Jurkat, Clone E6-1 (cell line): ENCODE data around the gene HNF1B. TPM values are rescaled to one million over a fixed set of nuclear protein-coding genes. Genes with fewer than 3 reads are reported as not detected.
"Not testable (repeated sequence)": the region's sequence is repeated elsewhere in the genome, so short reads cannot be mapped to it uniquely, and the experiment has no call there.

Experiments
- DNase-seq: peaks from one replicate; pipeline ENCODE4 v3.0.0-alpha.2; 2011; ENCODE audit warnings: low read depth, low spot score
- H3K4me3 ChIP-seq: 2 replicates; pipeline ENCODE4 v1.5.1; 2011; ENCODE audit warnings: mild to moderate bottlenecking, low read length, control low read depth, moderate library complexity
- polyA plus RNA-seq: library from polyadenylated mRNA; unstranded; fragments of >200 nt; gene quantifications from one replicate; pipeline ENCODE4 v1.2.1, GENCODE V29; 2012; ENCODE audit warnings: missing spikeins; ENCODE audit not compliant: insufficient read length, insufficient read depth

HNF1B gene
- not detected for polyA plus RNA-seq

- no peak within 1 kb of the TSS for H3K4me3 ChIP-seq
- no peak for DNase-seq
Measured at GRCh38 chr17:37744961-37745800, at the start of gene HNF1B. TSS of gene HNF1B (minus strand) at chr17:37745059. CDS start at chr17:37744884, 175 bp downstream.

- H3K4me3 ChIP-seq = no peak overlapping the region
- DNase-seq = no peak
Measured at GRCh38 chr17:37792787-37793186, 47.9 kb upstream of the HNF1B start.

DNA sequence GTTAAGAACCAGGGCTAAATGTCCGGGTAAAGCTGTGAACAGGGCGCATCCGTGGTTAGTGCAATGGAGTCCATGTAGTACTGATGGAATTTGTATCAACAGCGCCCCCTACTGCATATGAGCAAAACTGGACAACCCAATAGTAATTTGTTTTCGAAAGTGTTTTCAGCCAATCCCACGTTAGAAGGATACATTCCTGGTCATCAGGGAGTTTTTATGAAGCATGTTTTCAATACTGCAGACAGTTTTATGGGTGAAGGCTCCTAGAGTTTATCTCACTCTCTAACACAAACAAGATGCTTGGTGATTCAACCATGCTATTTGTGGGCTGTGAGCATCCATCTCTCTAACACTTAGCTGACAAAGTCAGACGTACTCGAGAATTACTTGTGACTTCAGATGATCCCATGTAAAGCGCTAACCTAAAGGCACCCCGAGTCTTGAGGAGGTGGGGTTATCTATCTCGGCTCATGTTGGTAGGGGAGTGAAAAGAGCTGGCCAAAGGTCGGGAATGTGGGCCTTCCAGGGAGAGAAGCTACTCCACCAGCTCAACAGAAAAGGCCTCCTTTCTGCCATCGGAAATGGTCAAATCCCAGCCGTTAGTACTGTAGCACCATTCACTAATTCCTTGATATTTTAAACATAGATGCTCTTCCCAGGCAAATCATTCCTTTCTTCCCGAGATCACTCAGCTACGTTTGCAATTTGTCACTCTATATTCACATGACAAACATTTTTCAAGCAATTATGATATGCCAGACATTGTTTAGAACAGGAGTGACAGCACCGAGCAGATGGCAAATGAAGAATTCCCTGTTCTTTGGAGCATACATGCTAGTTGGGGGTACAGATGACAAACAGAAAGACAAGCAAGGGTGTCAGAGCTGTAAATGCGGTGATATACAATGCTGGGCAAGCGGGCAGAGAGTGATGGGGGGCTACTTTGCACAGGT lies 46.9 kb upstream of the HNF1B start:
- DNase-seq = peak; percentile 70
- H3K4me3 ChIP-seq = no peak overlapping the region

DNA sequence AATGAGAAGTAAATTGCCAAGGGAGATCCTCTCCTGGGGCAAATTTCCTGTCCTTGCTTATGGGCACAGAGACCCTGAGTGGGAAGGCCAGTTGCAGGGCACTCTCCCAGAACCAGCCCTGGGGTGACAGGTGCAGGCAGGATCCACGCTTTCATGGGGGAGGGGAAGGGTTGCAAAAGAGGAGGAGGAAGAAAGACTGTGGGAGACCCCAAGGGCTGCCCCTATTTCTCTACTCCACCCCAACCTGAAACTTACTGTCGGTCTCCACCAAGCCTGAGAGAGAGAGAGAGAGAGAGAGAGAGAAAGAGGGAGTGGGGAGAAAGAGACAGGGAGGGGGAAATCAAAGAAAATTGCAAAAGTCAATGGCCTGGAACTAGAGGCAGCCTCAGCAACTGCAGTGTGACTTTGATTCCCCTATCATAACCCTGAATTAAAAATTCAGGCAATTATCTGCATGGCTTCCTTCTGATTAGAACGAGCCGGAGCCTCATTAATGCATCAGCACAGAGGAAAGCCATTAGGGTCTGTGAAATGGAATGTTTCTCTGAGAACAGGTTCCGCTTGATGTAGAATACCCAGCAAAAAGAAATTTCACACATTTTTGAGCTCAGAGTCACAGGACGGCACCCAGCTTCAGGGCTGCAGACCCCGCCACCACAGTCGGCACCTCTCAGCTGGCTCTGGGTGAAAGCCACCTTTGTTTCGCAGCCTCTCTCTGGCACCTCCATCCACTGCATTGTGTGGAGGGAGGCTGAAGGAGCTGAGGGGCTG lies 45.1 kb upstream of the HNF1B start:
- no peak overlapping the region for H3K4me3 ChIP-seq
- no peak for DNase-seq

GRCh38 chr17:37789021-37789565 lies 44.2 kb upstream of the HNF1B start:
- no peak for DNase-seq
- H3K4me3 ChIP-seq = no peak overlapping the region

DNA sequence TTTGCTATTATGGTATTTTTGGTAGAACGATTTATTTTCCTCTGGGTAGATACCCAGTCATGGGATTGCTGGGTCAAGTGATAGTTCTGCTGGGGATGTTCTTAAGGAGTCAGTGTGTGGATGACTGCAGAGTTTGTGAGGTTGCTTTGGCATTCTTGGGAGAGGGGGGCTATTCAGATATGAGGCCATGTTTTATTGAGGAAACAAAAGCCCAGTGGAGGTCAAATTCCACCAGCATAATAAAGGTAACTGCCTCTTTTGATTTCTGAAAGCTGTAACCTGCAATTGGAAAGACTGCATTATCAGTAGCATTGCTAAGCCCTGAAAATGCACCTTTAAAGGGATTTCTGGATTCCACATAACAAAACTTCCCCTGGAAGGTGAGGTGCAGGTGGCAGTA lies 43.7 kb upstream of the HNF1B start:
- no peak overlapping the region for H3K4me3 ChIP-seq
- DNase-seq = no peak

- no peak overlapping the region for H3K4me3 ChIP-seq
- DNase-seq = no peak
Measured at GRCh38 chr17:37787055-37787757, 42.3 kb upstream of the HNF1B start.

DNA sequence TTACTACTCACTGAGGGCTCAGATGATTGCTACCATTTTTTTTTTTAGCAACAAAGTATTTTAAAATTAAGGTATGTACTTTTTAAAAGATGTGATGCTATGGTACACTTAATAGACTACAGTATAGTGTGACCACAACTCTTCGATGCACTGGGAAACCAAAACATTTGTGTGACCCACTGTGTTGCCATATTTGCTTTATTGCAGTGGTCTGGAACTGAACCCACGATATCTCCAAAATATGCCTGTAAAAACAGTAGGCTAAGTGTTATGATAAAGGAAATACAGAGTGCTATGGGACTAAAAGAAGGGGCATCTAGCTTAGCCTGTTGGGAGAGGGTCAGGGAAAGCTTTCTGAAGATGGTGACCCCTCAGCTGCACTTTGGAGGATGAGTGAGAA lies 41.6 kb upstream of the HNF1B start:
- no peak overlapping the region for H3K4me3 ChIP-seq
- DNase-seq = no peak

- DNase-seq, H3K4me3 ChIP-seq: not testable (repeated sequence)
Measured at GRCh38 chr17:37782460-37782859, 37.6 kb upstream of the HNF1B start.

GRCh38 chr17:37781451-37781850 lies 36.6 kb upstream of the HNF1B start:
- DNase-seq = no peak
- no peak overlapping the region for H3K4me3 ChIP-seq

GRCh38 chr17:37779554-37779953 lies 34.7 kb upstream of the HNF1B start:
- no peak overlapping the region for H3K4me3 ChIP-seq
- no peak for DNase-seq

DNA sequence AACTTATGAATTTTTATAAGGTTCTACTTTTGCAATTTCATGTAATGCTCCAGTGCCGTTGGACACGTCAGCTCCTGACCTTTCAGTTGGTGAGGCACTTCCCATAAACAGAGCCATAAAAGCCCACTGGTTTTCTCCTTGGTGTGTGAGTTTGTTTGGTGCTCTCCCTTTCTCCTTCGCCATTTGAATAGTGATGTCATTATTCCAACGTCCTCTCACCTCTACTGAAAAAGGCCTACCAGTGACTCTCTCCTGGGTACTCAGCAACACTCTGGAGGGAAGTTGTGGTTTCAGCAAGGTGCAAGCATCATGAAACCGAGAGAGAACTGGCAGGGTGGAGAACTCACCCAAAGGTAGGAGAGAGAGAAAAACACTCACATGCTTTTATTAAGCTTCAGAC lies 29.6 kb upstream of the HNF1B start:
- no peak overlapping the region for H3K4me3 ChIP-seq
- peak; percentile 27 for DNase-seq

DNA sequence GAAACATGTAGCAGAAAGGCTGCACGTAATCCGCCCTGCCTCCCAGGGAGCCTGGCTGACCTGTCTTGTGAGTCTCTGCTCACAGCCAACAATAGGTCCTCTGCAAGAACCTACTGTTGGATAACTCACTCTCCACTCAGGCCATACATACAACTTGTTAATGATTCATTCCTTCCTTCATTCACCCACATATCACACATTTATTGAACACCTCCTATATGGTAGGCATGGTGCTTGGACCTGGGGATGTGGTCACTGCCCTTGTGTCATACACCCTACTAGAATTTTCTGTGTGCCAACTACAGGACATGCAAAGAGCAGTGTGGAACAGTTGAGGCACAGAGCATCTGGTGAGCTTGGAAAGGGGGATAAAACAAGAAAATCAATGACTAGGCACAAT lies 28.1 kb upstream of the HNF1B start:
- DNase-seq = no peak
- H3K4me3 ChIP-seq = no peak overlapping the region

DNA sequence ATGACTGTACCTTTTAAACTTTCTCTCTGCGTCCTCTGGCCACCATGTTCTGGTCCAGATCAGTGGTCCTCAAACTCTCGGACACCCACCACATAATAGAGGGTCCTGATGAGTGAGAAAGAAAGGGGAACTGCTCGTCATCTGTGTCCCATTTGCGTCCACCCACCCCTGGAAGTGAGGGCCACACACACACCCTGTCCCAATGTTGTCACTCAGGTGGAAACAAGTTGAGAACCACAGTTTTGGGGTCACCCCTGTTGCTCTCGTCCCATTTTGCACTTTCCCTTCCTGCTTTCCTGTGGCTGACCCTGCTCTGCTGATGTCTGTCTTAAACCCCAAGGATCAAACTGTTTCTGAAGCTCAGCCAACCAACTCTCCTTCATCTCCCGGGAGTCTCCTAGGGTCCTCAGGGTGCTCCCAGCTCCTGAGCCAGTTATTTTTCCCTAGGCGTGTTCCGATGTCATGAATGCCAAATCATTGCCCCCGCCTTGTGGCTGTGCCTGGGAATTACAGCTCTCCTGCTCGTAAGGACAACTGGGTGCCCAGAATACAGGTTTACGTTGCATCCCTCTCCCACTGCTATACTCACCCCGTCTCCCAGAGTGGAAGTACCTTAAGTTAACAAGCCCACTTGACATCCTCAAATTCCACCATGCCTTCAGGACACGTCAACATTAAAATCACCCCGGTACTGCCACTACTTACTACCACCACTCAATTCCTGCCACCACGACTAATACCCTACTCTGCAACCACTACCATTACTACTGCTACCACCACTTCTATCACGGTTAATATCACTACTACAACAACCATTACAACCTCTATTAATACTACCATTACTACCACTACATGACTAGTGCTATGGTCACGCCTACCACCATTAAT lies 26.0 kb upstream of the HNF1B start:
- DNase-seq = peak; percentile 17
- no peak overlapping the region for H3K4me3 ChIP-seq

DNA sequence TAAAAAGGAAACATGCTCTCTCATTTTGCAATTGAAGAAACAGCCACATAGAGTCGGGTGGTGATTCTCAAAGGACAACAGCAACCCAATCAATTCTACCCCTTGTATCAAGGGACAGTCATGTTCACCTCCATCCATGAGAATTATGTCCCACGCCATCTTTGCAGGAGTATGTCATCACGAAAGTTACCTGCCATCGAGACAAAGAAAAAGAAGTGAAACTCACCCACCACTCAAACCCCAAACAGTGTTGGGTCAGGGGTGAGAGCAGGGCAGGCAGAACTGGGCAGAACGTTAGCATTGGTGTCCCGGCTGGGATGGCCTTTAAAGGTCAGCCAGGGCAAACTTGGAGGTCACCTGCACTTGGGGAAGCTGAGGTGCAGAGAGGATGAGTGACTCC lies 24.2 kb upstream of the HNF1B start:
- DNase-seq = no peak
- H3K4me3 ChIP-seq = no peak overlapping the region

GRCh38 chr17:37768438-37768837 lies 23.6 kb upstream of the HNF1B start:
- no peak for DNase-seq
- H3K4me3 ChIP-seq = no peak overlapping the region

DNA sequence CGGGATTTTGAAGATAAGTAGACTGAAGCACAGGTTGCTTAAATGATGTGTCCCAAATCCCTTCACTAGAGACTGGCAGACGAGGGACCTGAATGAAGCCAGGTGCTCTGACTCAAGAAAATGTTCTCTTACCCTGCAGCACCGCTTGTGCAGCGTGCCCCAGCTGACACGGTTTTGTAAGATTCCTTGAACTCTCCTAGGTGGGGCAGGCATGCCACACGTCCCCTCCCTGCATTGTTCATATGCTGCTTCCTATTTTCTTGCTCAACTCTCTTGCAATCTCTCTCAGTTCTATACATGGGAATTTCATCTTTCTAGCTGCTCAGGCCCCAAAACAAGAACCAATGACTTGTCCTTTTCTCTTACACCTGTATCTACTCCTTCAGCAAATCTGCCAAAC lies 22.1 kb upstream of the HNF1B start:
- no peak overlapping the region for H3K4me3 ChIP-seq
- no peak for DNase-seq

GRCh38 chr17:37764383-37764782 lies 19.5 kb upstream of the HNF1B start:
- DNase-seq = no peak
- H3K4me3 ChIP-seq = no peak overlapping the region
